CD4-positive, alpha-beta T cell treated with Interleukin-12 subunit alpha and Interleukin-12 subunit beta, for 1 hour (primary cell): ENCODE data around the gene VEZT.

ENCODE experiments used
- DNase-seq: peaks from one replicate; pipeline ENCODE4 v3.0.0-alpha.2; 2020

The VEZT gene

GRCh38 chr12:95325501-95325900, 107.9 kb downstream of the VEZT start:
- no peak for DNase-seq

- DNase-seq, result no peak
These were observed 108.8 kb downstream of the VEZT start for GRCh38 chr12:95326445-95326844.

GRCh38 chr12:95326855-95327254, 109.2 kb downstream of the VEZT start:
- DNase-seq, result no peak

DNA sequence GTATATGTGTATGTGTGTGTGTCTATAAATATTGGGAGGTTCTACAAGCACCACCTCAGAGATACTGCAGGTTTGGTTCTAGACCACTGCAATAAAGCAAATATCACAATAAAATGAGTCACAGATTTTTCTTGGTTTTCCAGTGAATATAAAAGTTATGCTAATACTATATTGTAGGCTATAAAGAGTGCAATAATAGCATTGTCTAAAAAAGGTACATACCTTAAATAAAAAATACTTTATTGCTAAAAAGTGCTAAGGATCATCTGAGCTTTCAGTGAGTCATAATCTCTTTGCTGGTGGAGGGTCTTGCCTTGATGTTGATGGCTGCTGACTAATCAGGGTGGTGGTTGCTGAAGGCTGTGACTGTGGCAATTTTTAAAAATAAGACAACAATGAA, 111.1 kb downstream of the VEZT start:
- DNase-seq, result no peak

GRCh38 chr12:95335948-95336347, 118.3 kb downstream of the VEZT start:
- DNase-seq, result no peak

DNA sequence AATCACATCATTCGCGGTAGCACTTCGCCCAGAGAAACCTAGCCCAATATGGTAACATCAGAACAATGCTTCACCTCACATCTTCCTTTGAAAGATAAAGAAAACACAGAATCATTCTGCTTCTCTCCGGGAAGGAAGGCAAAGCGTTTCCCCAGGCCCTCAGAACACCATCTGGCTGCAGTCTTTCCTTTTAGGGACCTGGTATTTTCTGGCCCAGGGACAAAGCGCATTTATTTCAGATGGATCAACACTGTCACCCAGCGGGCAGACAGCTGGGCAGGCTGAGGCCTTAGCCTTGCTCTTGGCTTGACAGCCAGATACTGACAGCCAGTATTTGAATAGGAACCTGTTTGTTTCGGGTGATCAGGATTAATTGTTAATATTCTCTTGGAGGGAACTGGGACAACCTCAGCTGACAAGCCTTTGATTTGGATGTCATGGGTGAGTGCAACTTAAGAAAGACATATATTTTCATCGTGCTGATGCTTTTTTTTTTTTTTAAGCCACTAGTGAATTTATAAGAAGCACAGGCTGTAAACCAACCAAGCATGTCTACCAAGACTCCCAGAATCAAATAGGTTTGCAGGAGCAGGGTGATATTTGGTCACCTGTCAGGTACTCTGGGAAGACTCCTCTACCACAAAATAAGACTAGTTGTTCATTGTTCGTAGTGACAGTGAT, 118.9 kb downstream of the VEZT start:
- DNase-seq, result no peak

DNA sequence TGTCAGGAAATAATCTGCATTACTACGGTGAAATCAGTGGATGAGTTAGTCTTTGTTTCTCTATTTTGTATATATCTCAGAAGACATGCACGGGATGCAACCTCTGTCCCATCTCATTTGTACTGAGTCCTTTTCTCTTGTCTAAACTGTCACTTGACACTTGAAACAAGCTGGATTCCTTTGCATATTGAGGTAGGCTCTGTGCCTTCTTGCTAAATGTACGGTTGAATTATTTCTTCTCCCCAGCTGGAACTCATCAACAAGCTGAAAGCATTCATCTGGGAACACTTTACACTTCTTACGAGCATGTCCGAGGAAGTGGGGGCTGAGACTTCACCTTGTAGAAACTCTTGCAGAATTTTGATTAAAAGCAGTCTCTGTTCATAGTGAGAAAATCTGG, 119.5 kb downstream of the VEZT start:
- DNase-seq, result no peak

DNA sequence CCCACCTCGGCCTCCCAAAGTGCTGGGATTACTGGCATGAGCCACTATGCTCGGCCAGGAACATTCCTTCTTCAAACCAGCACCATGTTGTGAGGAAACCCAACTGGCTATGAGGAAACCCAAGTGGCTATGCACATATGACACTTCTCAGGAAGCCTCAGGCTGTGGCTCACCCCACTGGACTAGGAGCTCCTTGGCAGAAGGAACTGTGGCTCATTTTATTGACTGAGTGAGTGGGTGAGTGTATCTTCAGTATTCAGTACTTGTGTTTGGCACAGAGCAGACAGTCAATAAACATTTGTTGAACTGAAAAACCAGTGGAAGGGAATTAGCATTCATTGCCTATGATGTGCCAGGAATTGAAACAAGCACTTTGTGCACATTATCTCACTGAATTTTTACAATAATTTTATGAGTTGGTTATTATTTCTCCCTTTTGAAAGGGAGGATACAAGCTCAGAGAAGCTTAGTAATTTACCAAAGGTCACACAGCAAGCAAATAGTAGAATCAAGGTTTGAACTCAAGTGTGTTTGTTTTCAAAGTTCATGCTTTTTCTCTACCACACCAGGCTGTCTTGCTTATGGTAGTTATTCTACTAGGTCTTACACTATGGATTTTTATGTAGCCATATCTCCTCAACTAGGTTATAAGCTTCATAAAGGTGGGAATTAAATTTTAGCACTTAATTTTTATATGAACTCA, 121.6 kb downstream of the VEZT start:
- no peak for DNase-seq

DNA sequence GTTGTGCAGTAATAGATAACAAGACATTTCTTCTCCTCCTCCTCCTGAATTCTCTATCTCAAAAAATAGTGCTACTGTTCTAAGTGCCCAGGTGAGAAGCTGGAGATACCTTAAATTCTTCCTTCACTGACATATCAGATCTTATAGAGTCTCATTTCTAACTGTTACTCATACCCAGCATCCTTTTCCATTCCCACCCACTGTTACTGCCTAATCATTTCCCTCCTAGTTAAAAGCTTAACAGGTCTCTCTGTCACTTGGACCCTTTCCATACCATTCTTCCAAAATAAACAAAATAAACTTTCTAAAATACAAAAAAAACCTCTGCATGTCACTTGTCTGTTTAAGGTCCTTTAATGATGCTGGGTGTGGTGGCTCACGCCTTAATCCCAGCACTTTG, 124.4 kb downstream of the VEZT start:
- DNase-seq, result no peak

- DNase-seq, result no peak
These were observed 126.0 kb downstream of the VEZT start for GRCh38 chr12:95343461-95344230.

GRCh38 chr12:95349291-95349690, 131.7 kb downstream of the VEZT start:
- DNase-seq, result no peak

DNA sequence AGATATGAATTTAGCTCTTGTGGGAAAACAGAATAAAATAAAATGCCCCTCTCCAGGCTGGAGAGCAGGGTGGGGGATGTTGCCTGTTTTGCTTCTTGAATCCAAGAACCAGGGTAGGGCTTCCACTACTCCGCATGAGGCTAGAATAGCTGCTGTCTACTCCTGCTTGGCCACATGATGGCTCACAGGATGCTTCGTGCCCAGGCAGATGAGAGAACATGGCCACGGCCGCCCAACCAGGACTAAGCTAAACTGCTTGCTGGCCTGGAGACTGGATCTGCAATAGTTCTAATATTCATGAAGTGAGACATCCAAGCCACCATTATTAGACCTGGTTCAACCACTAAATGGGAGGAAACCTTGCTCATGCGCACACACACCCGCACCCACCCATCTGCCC, 134.1 kb downstream of the VEZT start:
- no peak for DNase-seq
